EH (cell line): ENCODE measurements around the gene TFRC.
"Not testable (repeated sequence)": the region's sequence is repeated elsewhere in the genome, so short reads cannot be mapped to it uniquely, and the experiment has no call there.

Source experiments
- DNase-seq: peaks from one replicate; pipeline ENCODE4 v3.0.0-alpha.2; 2015; ENCODE audit warnings: low read depth

Gene TFRC

DNA sequence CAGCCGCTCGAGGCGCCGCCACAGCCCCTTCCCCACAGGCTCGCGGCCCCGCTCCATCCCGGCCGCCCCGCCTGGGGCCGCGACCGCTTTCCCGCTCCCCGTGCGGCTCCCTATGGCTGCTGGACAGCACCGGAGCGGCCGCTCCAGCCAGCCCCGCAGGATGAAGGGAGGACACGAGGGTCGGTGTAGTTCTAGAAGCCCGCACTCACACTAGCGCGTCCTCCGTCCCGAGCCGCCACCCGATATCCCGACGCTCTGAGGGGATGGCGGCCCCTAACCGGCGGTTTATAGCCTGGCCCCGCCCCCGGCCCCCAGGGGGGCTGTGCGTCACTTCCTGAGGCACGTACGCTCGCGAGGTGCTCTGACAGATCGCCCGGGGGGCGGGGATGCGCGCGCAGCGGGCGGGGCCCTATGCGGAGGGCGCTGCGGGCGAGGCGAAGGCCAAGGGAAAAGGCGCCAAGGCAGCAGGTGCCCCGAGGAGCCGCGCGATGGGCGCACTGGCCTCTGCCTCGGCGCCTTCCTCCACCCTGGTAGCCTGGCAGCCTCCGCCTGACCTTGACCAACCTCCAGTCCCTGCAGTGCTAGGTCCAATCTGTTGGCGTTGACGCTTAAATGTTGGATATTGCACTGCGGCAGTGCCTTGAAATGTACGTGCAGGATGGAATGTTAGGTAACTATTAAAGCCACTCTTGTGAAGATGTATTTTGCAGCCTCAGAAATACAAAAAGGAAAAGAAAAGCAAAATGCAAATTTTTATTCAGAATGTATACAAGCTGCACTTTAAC, at the start of gene TFRC:
Gene TFRC, minus strand, starts transcription at position 257 of the 785 bp plus-strand sequence. CDS start 4,991 bp downstream, outside the sequence.
- DNase-seq: peak; percentile 91

DNA sequence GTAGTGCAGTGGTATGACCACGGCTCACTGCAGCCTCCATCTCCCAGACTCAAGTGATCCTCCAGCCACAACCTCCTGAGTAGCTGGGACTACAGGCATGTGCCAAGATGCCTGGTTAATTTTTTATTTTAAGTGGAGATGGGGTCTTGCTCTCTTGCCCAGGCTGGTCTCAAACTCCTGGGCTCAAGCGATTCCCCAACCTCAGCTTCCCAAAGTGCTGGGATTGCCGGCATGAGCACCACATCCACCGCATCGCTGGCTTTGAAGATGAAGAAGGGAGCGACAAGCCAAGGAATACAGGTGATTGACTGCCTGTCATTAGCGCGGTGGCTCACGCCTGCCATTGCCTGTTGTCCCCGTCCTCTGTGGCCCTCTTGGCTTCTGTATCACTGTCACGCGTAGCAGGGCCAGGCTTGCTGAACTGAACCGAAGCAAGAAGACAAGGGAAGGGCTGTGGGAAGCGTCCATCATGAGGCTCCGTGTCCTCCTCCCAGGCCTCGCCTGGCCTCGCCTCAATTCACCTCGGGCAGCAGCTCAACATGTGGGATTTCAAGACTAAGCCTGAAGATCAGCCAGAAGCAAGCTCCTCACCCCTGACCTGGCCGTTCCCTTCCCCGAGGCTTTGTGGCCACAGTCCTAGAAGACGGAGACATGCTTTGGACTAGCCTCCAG, 46.4 kb upstream of the TFRC start:
- DNase-seq: no peak

DNA sequence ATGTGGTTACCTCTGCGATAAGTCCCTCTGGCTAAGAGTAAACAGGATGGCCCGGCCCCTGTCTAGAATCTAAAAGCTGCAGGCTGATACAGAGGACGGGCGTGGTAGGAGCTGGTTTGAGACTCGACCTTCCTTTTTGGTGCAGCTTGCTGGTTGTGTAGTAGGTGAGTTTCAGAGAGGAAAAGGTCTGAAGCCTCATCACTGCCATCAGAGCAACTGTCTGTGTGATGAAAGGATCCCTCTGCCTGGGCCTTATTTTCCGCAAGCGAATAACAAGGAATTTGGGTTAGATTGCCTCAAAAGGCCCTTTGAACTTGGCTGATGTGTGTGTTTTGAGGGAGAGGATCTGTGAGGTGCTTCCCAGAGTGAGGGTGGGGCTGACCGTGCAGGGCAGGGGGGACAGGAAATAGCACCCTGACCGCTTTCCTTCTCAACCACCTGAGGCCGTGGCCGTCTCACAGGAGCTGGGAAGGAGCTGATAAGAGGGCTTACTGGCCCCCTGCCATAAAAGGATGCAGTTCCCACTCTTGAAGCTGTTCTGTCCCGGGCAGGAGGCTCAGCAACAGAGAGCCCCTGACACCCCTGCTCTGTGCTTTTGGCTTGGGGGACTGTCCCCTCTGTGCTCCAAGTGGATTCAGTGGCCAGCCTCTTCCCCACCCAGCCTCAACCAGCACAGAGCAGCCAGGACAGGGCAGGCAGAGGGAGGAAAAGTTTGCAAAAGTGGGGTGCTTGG, 45.6 kb upstream of the TFRC start:
- DNase-seq: no peak

DNA sequence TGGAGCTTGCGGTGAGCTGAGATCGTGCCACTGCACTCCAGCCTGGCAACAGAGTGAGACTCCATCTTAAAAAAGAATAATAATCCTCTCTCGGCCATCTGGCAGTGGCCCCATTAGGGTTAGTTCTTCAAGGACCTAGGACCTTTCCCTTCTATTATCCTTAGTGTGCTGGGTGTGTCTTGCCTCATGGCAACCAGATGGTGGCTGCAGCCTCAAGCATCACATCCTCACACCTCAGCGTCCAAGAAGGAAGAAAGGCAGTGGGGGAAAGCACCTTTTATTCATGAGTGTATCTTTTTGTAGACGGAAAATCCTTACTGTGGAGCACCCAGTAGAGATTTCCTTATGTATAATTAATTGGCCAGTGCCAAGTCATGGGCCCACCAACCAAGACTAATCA, 42.7 kb upstream of the TFRC start:
- no peak for DNase-seq

DNA sequence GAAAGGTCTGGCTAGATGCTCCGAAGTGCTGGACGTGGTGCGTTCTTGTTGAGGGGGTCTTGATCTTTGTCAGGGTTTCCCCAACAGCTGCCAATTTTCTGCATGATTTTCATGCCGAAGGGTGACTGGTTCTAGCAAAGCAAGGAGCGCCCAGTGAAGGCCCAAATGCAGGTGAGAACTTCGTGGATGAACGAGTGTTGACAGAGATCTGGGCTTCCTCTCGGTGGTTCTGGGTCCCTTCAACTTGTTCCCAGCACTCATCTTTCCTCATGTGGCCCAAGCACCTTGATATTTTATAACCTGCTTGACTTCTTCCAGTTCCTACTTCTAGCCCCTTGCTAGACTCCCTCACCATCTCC, 40.8 kb upstream of the TFRC start:
- DNase-seq: no peak

DNA sequence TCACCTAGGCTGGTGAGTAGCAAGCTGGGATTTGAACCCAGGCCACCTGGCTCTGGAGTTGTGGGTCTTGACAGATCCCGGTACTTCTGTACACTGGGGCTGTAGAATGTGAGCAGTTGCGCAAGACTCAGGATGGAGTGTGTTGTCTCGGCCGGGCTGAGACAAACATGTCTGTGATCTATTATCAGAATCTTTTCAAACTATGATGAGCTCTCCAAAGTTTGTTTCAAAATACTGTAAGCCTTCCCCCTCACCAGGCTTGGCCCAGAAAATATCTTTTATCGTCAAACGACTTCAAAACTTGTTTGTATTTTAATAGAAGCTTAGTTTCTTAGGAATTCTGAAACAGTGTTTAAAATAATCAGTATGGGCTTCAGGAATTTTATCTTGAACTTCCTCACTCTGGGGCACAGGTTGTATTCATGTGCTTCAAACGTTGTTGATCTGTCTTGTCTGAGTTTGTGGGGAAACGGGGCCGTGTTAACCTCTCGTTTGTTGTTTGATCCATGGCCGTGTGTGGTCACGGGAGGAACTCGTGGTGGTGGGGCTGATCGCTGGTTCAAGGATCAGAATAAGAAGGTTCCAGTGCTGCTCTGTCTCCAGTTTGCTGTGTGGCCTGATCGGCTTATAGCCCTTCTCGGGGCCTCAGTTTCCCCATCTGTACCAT, 40.3 kb upstream of the TFRC start:
- DNase-seq: no peak

DNA sequence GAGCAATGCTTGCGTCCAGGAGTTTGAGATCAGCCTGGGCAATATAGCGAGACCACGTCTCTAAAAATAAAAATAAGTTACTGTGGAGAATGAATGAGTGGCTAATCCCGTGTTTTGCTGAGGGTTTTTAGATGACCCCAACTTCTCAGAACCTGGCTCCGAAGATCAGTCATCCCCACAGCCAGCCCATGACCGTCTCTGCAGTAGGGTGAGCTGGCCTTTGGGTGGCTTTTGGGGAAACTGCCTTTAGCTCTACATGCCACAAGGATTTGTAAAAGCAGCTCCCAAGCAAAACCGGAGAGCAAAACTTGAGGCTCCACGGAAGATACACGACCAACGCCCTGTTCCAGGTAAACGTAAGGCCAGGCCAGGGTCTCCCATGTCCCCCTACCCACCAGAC, 39.2 kb upstream of the TFRC start:
- no peak for DNase-seq

DNA sequence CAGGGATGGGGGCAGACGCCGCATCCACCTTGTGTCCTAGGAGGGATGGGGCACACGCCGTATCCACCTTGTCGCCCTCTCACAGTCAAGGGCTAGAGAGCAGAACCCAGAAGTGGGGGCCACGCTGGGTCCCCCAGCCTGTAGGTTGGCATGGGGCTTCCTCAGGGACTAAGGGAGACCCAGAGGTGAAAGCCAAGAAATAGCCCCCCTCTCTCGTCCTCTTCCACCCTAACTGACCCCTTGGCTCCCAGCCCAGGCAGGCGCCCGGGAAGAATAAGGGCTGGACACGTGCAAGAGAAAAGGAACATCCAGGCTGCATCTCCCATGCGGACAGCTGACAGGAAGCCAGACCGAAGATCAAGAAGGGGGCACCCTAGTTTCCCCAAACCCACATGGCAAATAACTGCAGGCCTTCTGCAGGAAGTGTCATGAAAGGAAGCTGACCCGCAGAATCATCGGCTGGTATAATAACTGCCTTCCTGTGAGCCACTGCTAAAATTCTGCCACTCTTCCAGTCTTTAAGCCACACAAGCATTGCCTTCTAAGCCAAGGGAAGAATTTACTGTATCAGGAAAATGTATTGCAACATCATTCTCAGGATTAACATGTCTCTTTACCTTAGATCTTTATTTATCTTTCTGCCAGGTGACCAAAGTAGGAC, 38.5 kb upstream of the TFRC start:
- no peak for DNase-seq

DNA sequence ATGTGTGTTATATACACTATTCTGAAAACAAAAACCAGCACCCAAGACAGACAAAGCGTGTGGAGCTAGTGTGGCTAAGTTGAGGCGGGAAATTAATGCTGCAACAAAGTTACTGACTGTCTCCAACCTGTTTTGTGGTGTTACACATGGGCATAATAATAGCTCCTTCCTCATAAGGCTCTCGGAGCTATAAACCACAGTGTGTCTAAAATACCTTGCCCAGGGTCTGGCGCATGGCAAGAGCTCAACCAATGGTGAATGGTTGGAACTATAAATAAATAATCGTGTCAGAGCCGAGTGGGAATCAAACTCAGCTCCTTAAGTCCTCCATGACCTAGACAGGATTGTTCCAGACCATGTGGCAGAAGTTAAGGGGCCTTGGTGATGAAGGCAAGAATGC, 35.9 kb upstream of the TFRC start:
- DNase-seq: no peak

DNA sequence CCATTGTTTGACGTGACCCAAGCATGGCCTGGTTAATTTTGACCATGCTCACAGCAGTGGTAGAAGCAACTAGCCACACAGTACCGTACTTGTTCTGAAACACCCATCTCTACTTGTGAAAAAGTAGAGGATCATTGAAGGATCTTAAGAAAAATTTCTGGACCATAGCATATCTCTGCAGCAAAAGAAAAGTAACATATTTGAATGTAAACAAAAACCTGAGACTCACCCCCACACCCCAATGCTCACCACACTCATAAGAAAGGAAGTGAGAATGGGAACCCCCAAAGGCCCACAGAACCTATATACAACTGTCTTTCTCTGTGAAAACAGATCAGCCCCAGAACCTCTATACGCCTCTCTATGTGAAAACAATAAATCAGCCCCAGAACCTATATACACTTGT, 33.8 kb upstream of the TFRC start:
- DNase-seq: no peak

DNA sequence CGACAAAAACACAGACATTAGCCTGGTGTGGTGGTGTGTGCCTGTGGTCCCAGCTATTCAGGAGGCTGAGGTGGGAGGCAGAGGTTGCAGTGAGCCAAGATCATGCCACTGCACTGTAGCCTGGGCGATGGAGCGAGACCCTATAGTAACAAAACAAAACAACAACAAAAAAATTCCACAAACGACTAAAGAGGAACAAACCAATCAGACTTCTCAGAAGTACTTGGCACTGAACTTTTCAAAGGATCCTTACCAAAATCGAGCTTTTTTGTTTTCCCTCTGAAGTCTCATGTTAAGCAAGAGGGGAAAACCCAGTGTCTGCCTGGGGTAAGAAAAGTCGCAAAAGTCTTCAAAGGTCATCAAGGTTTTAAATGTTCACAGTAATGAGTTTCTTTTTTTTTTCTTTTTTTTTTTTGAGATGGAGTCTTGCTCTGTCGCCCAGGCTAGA, 30.1 kb upstream of the TFRC start:
- DNase-seq: no peak

DNA sequence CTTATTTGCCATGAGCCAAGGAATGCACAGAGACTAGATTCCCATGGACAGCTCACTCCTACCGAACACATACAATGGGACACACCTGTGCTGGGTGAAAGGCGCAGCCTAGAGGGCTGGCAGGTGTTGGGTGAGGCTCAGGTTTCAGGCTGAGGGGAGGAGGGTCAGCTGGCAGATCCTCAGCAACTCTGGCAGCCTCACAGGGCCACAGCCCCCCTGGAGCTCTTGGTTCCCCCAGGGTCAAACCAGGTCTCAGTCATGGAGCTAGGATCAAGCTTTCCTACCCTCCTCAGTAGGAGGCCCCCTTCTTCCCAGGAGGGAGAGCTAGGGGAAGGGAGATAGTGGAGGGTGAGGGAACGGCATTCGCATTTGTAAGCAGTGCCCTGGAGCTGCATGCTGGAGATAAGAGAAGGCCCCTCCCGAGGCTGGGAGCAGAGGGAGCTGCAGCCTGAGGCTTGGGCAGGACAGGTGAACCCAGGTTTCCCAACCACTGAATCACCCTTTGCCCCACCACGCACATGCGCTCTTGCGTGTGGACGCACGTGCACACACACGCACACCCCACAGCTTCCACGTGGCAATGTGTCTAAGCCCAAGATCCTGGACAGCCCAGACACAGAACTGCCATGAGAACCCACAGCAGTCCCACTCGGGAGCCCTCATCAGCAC, 26.3 kb upstream of the TFRC start:
- no peak for DNase-seq

DNA sequence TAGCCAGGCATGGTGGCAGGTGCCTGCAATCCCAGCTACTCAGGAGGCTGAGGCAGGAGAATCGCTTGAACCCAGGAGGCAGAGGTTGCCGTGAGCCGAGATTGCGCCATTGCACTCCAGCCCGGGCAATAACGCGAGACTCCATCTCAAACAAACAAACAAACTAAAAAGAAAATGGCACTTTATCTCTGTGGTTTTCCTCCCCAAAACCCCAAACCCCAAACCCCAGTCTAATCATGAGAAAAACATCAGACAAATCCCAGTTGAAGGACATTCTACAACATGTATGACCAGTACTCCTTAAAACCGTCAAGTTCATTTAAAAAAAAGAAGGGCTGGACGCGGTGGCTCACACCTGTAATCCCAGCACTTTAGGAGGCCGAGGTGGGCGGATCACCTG, 22.8 kb upstream of the TFRC start:
- DNase-seq: not testable (repeated sequence)

DNA sequence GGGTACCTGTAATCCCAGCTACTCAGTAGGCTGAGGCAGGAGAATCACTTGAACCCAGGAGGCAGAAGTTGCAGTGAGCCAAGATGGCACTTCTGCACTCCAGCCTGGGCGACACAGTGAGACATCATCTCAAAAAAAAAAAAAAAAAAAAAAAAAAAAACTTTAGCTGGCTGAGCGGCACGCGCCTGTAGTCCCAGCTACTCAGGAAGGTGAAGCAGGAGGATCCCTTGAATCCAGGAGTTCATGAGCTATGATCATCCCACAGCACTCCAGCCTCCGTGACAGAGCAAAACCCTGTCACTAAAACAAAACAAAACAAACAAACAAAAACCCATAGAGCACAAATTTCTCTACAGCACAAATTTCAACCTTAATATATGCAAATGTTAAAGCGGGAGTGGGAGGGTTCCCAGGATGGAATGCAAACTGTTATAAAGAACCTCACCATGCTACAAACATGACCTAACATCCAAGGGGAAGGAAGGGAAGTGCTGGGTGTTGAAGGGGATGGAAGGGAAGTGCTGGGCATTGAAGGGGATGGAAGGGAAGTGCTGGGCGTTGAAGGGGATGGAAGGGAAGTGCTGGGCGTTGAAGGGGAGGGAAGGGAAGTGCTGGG, 16.6 kb upstream of the TFRC start:
- not testable (repeated sequence) for DNase-seq

DNA sequence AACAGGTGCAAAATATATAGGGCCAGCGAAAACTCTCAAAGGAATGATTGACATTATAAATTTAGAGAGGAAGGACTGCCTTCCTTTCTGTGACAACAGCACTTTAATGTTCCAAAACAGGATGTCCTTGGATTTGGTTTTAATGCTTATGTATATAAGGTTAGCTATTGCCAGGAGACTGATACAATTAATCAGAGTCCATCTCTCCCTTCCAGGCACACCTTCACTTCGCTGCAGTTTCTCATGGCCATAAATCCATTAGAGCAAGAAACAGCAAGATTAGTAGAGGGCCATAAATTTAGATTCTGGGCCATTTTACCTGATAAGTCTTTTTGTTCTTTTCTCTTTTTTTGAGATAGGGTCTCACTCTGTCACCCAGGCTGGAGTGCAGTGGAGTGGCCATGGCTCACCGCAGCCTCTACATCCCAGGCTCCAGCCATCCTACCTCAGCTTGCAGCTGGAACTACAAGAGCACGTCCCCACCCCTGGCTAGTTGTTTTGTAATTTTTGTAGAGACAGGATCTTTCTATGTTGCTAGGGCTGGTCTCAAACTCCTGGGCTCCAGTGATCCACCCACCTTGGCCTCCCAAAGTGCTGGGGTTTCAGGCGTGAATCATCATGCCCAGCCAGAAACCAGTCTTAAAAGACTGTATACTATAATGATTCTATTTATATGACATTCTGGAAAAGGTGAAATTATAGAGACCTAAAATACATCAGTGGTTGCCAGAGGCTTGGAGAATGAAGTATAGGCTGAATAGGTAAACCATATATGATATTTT, 15.7 kb upstream of the TFRC start:
- DNase-seq: no peak

DNA sequence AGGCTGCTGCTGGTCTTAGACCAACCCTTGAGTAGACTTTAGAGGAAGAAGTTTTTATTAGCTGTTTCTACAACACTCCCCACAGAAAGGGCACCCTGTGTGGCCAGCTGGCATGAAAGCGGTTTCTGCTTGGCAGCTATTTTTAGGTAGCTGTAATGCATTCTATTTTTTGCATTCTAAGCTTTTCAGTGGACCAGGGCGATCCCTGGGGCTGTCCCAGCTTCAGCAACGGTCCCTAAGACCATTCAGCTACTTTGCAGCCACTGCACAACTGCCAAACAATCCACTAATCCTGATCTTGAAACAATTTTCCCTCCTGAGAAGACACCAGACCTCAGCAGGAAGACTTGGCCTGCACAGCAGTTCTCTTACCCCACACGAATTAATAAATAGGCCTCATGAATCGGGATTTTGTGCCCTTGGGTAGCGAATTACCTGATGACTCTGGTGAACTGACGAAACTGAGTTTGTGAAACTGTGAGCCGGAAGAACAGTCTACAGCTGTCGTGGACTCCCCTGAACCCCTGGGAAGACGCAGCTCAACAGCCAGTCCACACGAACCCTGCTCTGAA, 14.6 kb upstream of the TFRC start:
- peak; percentile 24 for DNase-seq

DNA sequence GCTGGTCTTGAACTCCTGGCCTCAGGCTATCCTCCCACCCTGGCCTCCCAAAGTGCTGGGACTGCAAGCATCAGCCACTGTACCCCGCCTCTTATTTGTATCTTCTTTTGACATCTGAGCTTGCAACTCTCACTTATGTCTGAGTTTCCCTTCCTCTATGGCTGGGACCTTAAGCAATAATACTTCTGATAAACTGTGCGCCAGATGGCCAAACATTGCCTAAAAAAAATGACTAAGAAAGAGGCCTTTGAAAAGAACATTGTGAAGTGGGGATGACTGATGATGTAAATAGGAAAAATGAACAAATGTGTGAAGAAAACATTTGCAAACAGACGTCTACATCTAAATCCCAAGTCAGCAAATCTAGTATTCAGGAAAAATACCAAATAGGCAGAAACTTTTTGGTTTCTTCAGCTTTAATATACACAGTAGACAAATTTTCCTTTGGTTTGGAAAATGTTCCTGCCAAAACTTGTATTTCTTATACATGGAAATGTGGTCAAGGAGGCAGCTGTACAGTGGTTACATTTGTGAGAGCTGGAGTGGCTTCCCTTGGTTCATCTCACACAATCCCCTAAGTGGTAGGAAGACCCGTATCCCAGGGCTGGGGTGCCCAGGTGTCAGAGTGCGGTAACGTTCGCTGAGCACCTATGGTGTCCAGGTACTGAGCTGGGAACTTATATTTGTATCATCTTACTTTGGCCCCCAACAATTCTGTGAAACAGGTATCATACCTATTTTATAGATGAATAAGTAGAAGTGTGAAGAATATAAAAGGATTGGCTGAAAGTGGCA, 11.6 kb upstream of the TFRC start:
- no peak for DNase-seq

DNA sequence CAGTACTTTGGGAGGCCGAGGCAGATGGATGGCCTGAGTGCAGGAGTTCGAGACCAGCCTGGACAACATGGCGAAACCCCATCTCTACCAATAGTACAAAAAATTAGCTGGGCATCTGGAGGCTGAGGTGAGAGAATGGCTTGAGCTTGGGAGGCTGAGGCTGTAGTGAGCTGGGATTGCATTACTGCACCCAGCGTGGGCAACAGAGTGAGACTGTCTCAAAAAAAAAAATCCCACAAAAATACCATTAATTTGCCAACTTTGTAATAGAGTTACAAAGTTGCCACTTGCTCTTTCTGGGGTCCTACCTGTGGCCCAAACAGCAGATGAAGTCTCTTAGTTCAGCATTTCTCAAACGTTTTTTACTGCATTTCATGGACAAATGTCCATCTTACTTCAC, 6.0 kb upstream of the TFRC start:
- no peak for DNase-seq

DNA sequence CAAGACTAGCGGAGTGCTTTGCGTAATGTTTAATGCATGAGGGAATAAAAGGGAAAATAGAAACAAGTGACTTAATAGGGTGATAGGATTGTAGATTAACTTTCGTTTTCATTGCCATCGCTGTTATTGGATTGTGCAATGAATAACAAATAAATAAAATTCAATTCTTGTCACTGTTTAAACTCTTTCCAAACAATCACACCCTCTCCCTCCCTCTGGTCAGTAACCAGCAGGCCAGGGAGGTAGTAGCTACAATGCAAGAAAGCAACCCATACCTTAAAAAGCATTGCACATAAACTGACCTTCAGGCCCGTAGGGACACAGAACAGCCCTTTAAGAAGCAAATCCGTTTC, 705 bp upstream of the TFRC start:
- DNase-seq: no peak
